ENCODE data around the gene TAF15.

TAF15 gene

GRCh38 chr17:35807371-35808144 is 1.7 kb upstream of the TAF15 start:
- TF ChIP-seq CTCF (IDR thresholded peaks at IDR 0.05), result no peak
- Mint-ChIP-seq H3K27me3 (ENCODE audit: low read depth, poor library complexity) (peaks cover 9% of the 10 kb centered on the region), H3K4me1 (peaks cover 36% of the 10 kb centered on the region), H3K27ac (no peak overlapping the region), H3K4me3 (peak overlapping the region; percentile 61), H3K36me3 (ENCODE audit: low read depth) (peaks cover 7% of the 10 kb centered on the region), H3K9me3 (no peaks in the 10 kb centered on the region)
- DNase-seq, result no peak

- H3K27ac Mint-ChIP-seq, result peak overlapping the region; percentile 100
- no peak for DNase-seq
- peaks cover 15% of the 10 kb centered on the region for H3K36me3 Mint-ChIP-seq (ENCODE audit: low read depth)
- H3K4me1 Mint-ChIP-seq, result peaks cover 42% of the 10 kb centered on the region
- peaks cover 7% of the 10 kb centered on the region for H3K27me3 Mint-ChIP-seq (ENCODE audit: low read depth, poor library complexity)
- no peak for TF ChIP-seq CTCF (IDR thresholded peaks at IDR 0.05)
- no peaks in the 10 kb centered on the region for H3K9me3 Mint-ChIP-seq
- peak overlapping the region; percentile 96 for H3K4me3 Mint-ChIP-seq
These were observed 883 bp upstream of the TAF15 start for GRCh38 chr17:35808240-35808961.

GRCh38 chr17:35809855-35810461 is 674 bp downstream of the TAF15 start:
- Mint-ChIP-seq H3K27ac (peak overlapping the region; percentile 100), H3K4me3 (peak overlapping the region; percentile 96), H3K4me1 (peaks cover 45% of the 10 kb centered on the region), H3K36me3 (ENCODE audit: low read depth) (peaks cover 23% of the 10 kb centered on the region), H3K27me3 (ENCODE audit: low read depth, poor library complexity) (peaks cover 6% of the 10 kb centered on the region), H3K9me3 (no peaks in the 10 kb centered on the region)
- no peak for TF ChIP-seq CTCF (IDR thresholded peaks at IDR 0.05)
- no peak for DNase-seq

- TF ChIP-seq CTCF (IDR thresholded peaks at IDR 0.05), result no peak
- peak overlapping the region; percentile 73 for H3K4me3 Mint-ChIP-seq
- peaks cover 34% of the 10 kb centered on the region for H3K36me3 Mint-ChIP-seq (ENCODE audit: low read depth)
- H3K4me1 Mint-ChIP-seq, result peaks cover 44% of the 10 kb centered on the region
- no peak overlapping the region for H3K27ac Mint-ChIP-seq
- peaks cover 4% of the 10 kb centered on the region for H3K27me3 Mint-ChIP-seq (ENCODE audit: low read depth, poor library complexity)
- no peaks in the 10 kb centered on the region for H3K9me3 Mint-ChIP-seq
- no peak for DNase-seq
These were observed 2.5 kb downstream of the TAF15 start for GRCh38 chr17:35811759-35812158.

GRCh38 chr17:35812456-35812855 is 3.2 kb downstream of the TAF15 start:
- H3K27me3 Mint-ChIP-seq (ENCODE audit: low read depth, poor library complexity), result peaks cover 2% of the 10 kb centered on the region
- H3K9me3 Mint-ChIP-seq, result no peaks in the 10 kb centered on the region
- H3K27ac Mint-ChIP-seq, result no peak overlapping the region

More at GRCh38 chr17:35812456-35812855, 3.2 kb downstream of the TAF15 start:
- H3K36me3 Mint-ChIP-seq (ENCODE audit: low read depth), result peaks cover 40% of the 10 kb centered on the region
- DNase-seq, result no peak
- TF ChIP-seq CTCF (IDR thresholded peaks at IDR 0.05), result no peak
- H3K4me1 Mint-ChIP-seq, result peaks cover 44% of the 10 kb centered on the region
- no peak overlapping the region for H3K4me3 Mint-ChIP-seq
